ENCODE results near the gene CCDC43. TPM values are rescaled to one million over a fixed set of nuclear protein-coding genes. Genes with fewer than 3 reads are reported as not detected.

The CCDC43 gene
- total RNA-seq, 1 experiment from 2014 or later, result 50.4 TPM

- Histone ChIP-seq H2AFZ (ENCODE audit: low read length) (no peak overlapping the region), H3K79me2 (ENCODE audit: low read length) (no peaks in the 10 kb centered on the region), H3K27ac (ENCODE audit: low read length) (no peak overlapping the region), H3F3A (ENCODE audit: low read length, unreplicated experiment) (no peaks in the 10 kb centered on the region), H3K4me1 (ENCODE audit: insufficient read depth, low read length) (no peaks in the 10 kb centered on the region), H3K9ac (ENCODE audit: low read length) (no peak overlapping the region), H3K9me3 (ENCODE audit: low read length) (no peaks in the 10 kb centered on the region), H3K4me3 (ENCODE audit: low read length) (no peak overlapping the region), H3K9me2 (replicated peaks; ENCODE audit: low read length) (no peaks in the 10 kb centered on the region), H3K36me3 (ENCODE audit: low read depth, low read length) (no peaks in the 10 kb centered on the region), H3K4me2 (ENCODE audit: low read length) (no peak overlapping the region), H4K20me1 (ENCODE audit: low read length) (no peaks in the 10 kb centered on the region), H3K27me3 (ENCODE audit: low read length) (no peaks in the 10 kb centered on the region)
- TF ChIP-seq EZH2 (IDR thresholded peaks at IDR 0.05; ENCODE audit: low read length, unreplicated experiment), result no peak
- TF ChIP-seq CTCF (conservative IDR thresholded peaks at IDR 0.05; ENCODE audit: low read depth, low read length), result no peak
- no peak for TF ChIP-seq EZH2phosphoT487 (IDR thresholded peaks at IDR 0.05; ENCODE audit: borderline replicate concordance, low read length)
- BruUV-seq (replicated peaks), result no TSS peak
- intact Hi-C loops (cut with micrococcal nuclease), result no loop called here
- no peak for ATAC-seq
- POLR2A ChIA-PET (ENCODE audit: unreplicated experiment), result no interaction called here
- DNase-seq, result no peak
- CTCF ChIA-PET, result interaction anchor here (0.6 kb wide), 1 partner anchor 100 kb away, joined by 4 read pairs; no protein-coding TSS in a partner anchor
Observed at GRCh38 chr17:44633998-44634397, 55.6 kb downstream of the CCDC43 start.

DNA sequence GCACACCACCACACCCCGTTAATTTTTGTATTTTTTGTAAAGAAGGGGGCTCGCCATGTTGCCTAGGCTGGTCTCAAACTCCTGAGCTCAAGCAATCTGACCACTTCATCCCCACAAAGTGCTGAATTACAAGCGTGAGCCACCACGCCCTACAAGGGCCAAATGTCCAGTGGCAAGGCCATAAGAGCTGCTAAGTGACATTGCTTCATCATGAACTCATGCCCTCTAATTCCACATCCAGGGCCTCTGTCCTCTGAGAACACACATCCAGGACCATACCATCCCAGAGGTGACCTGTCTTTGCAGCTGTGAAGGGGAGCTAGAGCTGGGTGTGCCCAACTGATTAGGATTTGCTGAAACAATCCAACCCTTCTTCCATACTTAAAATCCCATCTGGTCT is 58.9 kb downstream of the CCDC43 start:
- H2AFZ ChIP-seq (ENCODE audit: low read length), result no peak overlapping the region
- DNase-seq, result no peak
- no peaks in the 10 kb centered on the region for H3F3A ChIP-seq (ENCODE audit: low read length, unreplicated experiment)
- no peaks in the 10 kb centered on the region for H3K36me3 ChIP-seq (ENCODE audit: low read depth, low read length)
- ChIA-PET CTCF (no interaction called here), POLR2A (ENCODE audit: unreplicated experiment) (no interaction called here)
- H3K27ac ChIP-seq (ENCODE audit: low read length), result no peak overlapping the region
- no peak overlapping the region for H3K4me2 ChIP-seq (ENCODE audit: low read length)
- H3K4me3 ChIP-seq (ENCODE audit: low read length), result no peak overlapping the region
- no peaks in the 10 kb centered on the region for H3K9me2 ChIP-seq (replicated peaks; ENCODE audit: low read length)
- H3K27me3 ChIP-seq (ENCODE audit: low read length), result no peaks in the 10 kb centered on the region
- H3K9me3 ChIP-seq (ENCODE audit: low read length), result no peaks in the 10 kb centered on the region
- no peak overlapping the region for H3K9ac ChIP-seq (ENCODE audit: low read length)
- intact Hi-C loops (cut with micrococcal nuclease), result no loop called here
- H3K4me1 ChIP-seq (ENCODE audit: insufficient read depth, low read length), result no peaks in the 10 kb centered on the region
- BruUV-seq (replicated peaks), result no TSS peak
- H3K79me2 ChIP-seq (ENCODE audit: low read length), result no peaks in the 10 kb centered on the region
- no peak for ATAC-seq
- no peaks in the 10 kb centered on the region for H4K20me1 ChIP-seq (ENCODE audit: low read length)
- TF ChIP-seq EZH2 (IDR thresholded peaks at IDR 0.05; ENCODE audit: low read length, unreplicated experiment), result no peak

DNA sequence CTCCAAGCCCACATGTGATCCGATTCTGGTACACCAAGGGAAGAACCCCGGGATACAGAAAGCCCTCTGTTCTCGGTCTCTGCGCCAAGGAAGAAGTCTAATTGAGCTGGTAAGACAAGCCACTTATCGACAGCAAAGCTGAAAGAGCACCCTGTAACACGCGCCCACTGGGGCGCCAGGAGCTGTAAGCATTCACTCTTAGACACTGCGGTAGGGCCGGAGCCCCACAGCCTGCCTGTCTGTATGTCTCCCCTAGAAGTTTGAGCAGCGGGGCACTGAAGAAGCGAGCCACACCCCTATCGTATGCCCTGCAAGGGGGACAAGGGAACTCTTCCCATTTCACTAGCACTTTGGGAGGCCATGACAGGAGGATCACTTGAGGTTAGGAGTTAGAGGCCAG is 60.3 kb downstream of the CCDC43 start:
- CTCF ChIA-PET, result no interaction called here
- no peak overlapping the region for H2AFZ ChIP-seq (ENCODE audit: low read length)
- H4K20me1 ChIP-seq (ENCODE audit: low read length), result no peaks in the 10 kb centered on the region
- no peak for DNase-seq
- H3K36me3 ChIP-seq (ENCODE audit: low read depth, low read length), result no peaks in the 10 kb centered on the region
- no peak for TF ChIP-seq EZH2phosphoT487 (IDR thresholded peaks at IDR 0.05; ENCODE audit: borderline replicate concordance, low read length)
- no peak for TF ChIP-seq CTCF (conservative IDR thresholded peaks at IDR 0.05; ENCODE audit: low read depth, low read length)
- TF ChIP-seq EZH2 (IDR thresholded peaks at IDR 0.05; ENCODE audit: low read length, unreplicated experiment), result no peak
- no peaks in the 10 kb centered on the region for H3K79me2 ChIP-seq (ENCODE audit: low read length)
- intact Hi-C loops (cut with micrococcal nuclease), result no loop called here
- H3K4me1 ChIP-seq (ENCODE audit: insufficient read depth, low read length), result no peaks in the 10 kb centered on the region
- H3K4me2 ChIP-seq (ENCODE audit: low read length), result no peak overlapping the region
- H3K9me2 ChIP-seq (replicated peaks; ENCODE audit: low read length), result no peaks in the 10 kb centered on the region
- no peak for ATAC-seq
- H3F3A ChIP-seq (ENCODE audit: low read length, unreplicated experiment), result no peaks in the 10 kb centered on the region
- H3K4me3 ChIP-seq (ENCODE audit: low read length), result no peak overlapping the region
- H3K27ac ChIP-seq (ENCODE audit: low read length), result no peak overlapping the region
- no peak overlapping the region for H3K9ac ChIP-seq (ENCODE audit: low read length)
- POLR2A ChIA-PET (ENCODE audit: unreplicated experiment), result no interaction called here
- no TSS peak for BruUV-seq (replicated peaks)
- no peaks in the 10 kb centered on the region for H3K9me3 ChIP-seq (ENCODE audit: low read length)
- H3K27me3 ChIP-seq (ENCODE audit: low read length), result no peaks in the 10 kb centered on the region

Measured in PC-3 (cell line).